Esophagus muscularis mucosa (tissue), 4 donors: ENCODE results near the gene LRMDA. TPM values are rescaled to one million over a fixed set of nuclear protein-coding genes. Genes with fewer than 3 reads are reported as not detected.
A peak's percentile ranks its signal among the peaks of the same experiment; 100 is the strongest.

Experiments
- DNase-seq: peaks from one replicate; pipeline ENCODE4 v3.0.0-alpha.2; 2017; ENCODE audit errors: extremely low spot score
- H3K27ac ChIP-seq, 4 donors: fragments of 200-600 bp; sonication (generic); replicated peaks in 1 of 4; 1 replicate in 3 of 4; 2 replicates in 1 of 4; pipeline ENCODE4 v1.5.1; 2016 to 2019; ENCODE audit warnings: mild to moderate bottlenecking in 1 of 4
- H3K27me3 ChIP-seq, 4 donors: fragments of 200-600 bp; sonication (generic); one replicate each; pipeline versions ENCODE4 v1.5.1 to v1.6.0; 2016 to 2019
- H3K36me3 ChIP-seq, 4 donors: fragments of 200-600 bp; sonication (generic); one replicate each; pipeline ENCODE4 v1.5.1; 2016 to 2019
- H3K4me1 ChIP-seq, 4 donors: fragments of 200-600 bp; sonication (generic); one replicate each; pipeline ENCODE4 v1.5.1; 2016 to 2019
- H3K4me3 ChIP-seq, 4 donors: fragments of 200-600 bp; sonication (generic); 1 replicate in 2 of 4; 2 replicates in 2 of 4; pipeline ENCODE4 v1.5.1; 2016 to 2019; ENCODE audit warnings: mild to moderate bottlenecking in 4 of 4, moderate library complexity in 1 of 4
- H3K9me3 ChIP-seq, 4 donors: fragments of 200-600 bp; sonication (generic); 1 replicate in 3 of 4; 2 replicates in 1 of 4; pipeline ENCODE4 v1.5.1; 2016 to 2019
- CTCF ChIP-seq, 3 experiments: fragments of 200-600 bp in 2 of 3; fragments of 450-650 bp in 1 of 3; sonication (generic) in 2 of 3; IDR thresholded peaks; one replicate each; pipeline ENCODE4 v1.5.1; 2017 to 2019; ENCODE audit warnings: antibody characterized with exemption in 3 of 3, mild to moderate bottlenecking in 2 of 3, moderate library complexity in 1 of 3
- EP300 ChIP-seq: sonication (generic); formaldehyde crosslinking; IDR thresholded peaks from one replicate; pipeline ENCODE4 v1.6.1; 2017; ENCODE audit warnings: antibody characterized with exemption
- POLR2A ChIP-seq: fragments of 450-650 bp; IDR thresholded peaks from one replicate; pipeline ENCODE4 v1.6.1; 2017; ENCODE audit warnings: antibody characterized with exemption, moderate library complexity, mild to moderate bottlenecking, low read depth
- POLR2AphosphoS5 ChIP-seq, 2 donors: sonication (generic); formaldehyde crosslinking; IDR thresholded peaks; one replicate each; pipeline ENCODE4 v1.6.1; 2017; ENCODE audit warnings: antibody characterized with exemption in 2 of 2
- WGBS: methylation state at CpG from one replicate; pipeline ENCODE4 v1.1.5; 2018; 5-methylcytosine and 5-hydroxymethylcytosine counted together
- intact Hi-C: fragments of 100-400 bp; cut with DNase I; formaldehyde crosslinking; loops from one replicate; pipeline ENCODE4 v1.15.1; 2023
- total RNA-seq, 4 donors: library from RNA; depleted of rRNA; stranded (reverse); fragments of >200 nt; gene quantifications; one replicate each; pipeline versions ENCODE4 v1.1.0 to v1.2.1, GENCODE V29; 2016

Gene LRMDA
- total RNA-seq, 4 donors from 2014 or later: 14.3 to 34.9 (median 26.5) TPM

DNA sequence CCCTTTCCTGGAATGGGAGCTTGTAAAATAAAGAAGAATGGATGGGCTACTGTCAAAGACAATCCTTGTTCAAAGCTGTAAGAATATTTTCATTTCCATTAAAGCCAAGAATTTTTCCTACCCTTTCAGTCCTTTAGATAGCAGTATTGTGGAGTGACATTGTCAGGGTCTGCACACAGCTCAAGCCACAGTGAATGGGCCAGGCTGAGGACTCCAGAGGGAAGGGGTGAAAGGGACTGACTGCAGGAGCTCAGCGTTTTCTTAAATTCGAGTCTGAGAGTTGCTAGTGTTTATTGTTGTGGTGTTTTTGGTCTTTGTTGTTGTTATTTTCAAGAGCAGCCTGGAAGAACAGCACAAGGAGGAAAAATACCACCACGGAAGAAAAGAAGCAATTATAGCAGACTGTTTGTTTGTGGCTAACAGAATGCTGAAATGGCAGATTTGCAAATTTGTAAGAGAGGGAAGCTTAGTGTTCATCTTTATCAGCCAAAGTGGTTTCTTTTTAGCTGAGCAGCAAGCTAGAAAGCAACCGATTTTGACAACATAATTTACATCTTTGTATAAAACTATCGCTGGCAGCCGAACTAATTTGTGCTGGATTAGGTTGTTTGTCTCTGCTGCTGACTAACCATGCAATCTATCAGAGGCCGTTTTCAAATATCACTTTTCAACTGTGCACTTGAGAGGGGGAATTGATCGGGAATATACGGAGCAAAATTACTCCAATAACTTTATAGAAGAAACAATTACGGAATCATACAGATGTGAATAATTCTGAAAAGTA is 192.1 kb downstream of the LRMDA start:
- H3K27ac ChIP-seq: no peak overlapping the region
- DNase-seq: no peak
- no peaks in the 10 kb centered on the region for H3K36me3 ChIP-seq
- intact Hi-C loops: no loop called here
- H3K4me3 ChIP-seq: peak overlapping the region in 1 of 4 donors; percentile 1
- H3K9me3 ChIP-seq: no peaks in the 10 kb centered on the region
- WGBS: 86% methylated on average over 10 of the region's 10 CpGs
- TF ChIP-seq EP300 (no peak), POLR2A (no peak), CTCF (IDR thresholded peaks at IDR 0.05) (no peak), POLR2AphosphoS5 (IDR thresholded peaks at IDR 0.05) (no peak)
- peaks cover 0 to 20% (median 0%) of the 10 kb centered on the region in 4 donors for H3K4me1 ChIP-seq
- no peaks in the 10 kb centered on the region for H3K27me3 ChIP-seq

DNA sequence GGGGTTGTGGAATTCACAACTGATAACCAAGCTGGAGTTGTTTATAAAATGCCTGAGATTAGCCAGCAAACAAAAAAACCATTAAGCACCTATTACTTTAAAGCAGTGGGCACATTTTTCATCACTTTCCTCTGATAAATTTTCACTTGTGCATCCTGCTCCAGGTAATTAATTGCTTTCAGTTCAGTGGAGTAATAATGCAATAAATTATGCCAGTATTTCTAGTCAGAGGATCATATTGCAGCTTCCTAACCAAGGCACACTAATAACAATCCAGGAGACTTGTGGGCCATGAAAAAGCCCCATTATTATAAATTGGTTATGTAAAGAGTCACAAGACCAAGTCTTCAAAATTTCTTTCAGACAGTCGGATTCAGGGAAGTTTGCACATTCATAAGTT is 193.2 kb downstream of the LRMDA start:
- H3K9me3 ChIP-seq: no peaks in the 10 kb centered on the region
- intact Hi-C loops: no loop called here
- peaks cover 0 to 20% (median 0%) of the 10 kb centered on the region in 4 donors for H3K4me1 ChIP-seq
- no peaks in the 10 kb centered on the region for H3K36me3 ChIP-seq
- no peak for DNase-seq
- 100% methylated on average over 1 of the region's 1 CpG for WGBS
- TF ChIP-seq EP300 (no peak), POLR2AphosphoS5 (IDR thresholded peaks at IDR 0.05) (no peak), POLR2A (no peak), CTCF (IDR thresholded peaks at IDR 0.05) (no peak)
- H3K27ac ChIP-seq: no peak overlapping the region
- H3K27me3 ChIP-seq: no peaks in the 10 kb centered on the region
- no peak overlapping the region for H3K4me3 ChIP-seq

DNA sequence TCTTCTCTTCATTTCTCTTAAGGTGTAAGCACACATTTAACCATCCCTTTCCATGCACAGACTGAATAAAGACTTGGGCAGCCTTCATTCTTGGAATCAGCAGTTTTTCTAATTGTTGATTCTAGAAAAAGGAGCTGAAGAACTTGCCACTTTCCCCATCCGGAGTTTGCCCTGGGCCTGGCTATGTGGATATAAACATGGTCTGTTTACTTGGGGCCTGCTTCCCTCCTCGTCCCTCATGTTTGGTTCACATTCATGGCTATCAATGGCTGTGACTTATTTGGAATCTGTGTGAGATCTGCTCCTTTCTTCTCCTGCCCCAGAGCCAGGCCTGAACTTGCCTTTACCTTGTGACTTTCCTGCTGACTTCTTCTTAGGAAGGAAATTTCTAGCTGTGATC is 199.3 kb downstream of the LRMDA start:
- H3K9me3 ChIP-seq: no peaks in the 10 kb centered on the region
- H3K36me3 ChIP-seq: no peaks in the 10 kb centered on the region
- no peak overlapping the region for H3K4me3 ChIP-seq
- TF ChIP-seq CTCF (IDR thresholded peaks at IDR 0.05) (no peak), POLR2A (no peak), POLR2AphosphoS5 (IDR thresholded peaks at IDR 0.05) (no peak)
- no peak overlapping the region for H3K27ac ChIP-seq
- intact Hi-C loops: no loop called here
- DNase-seq: no peak
- no peaks in the 10 kb centered on the region for H3K27me3 ChIP-seq
- 89% methylated on average over 2 of the region's 2 CpGs for WGBS
- H3K4me1 ChIP-seq: peaks cover 0 to 6% (median 3%) of the 10 kb centered on the region in 4 donors

DNA sequence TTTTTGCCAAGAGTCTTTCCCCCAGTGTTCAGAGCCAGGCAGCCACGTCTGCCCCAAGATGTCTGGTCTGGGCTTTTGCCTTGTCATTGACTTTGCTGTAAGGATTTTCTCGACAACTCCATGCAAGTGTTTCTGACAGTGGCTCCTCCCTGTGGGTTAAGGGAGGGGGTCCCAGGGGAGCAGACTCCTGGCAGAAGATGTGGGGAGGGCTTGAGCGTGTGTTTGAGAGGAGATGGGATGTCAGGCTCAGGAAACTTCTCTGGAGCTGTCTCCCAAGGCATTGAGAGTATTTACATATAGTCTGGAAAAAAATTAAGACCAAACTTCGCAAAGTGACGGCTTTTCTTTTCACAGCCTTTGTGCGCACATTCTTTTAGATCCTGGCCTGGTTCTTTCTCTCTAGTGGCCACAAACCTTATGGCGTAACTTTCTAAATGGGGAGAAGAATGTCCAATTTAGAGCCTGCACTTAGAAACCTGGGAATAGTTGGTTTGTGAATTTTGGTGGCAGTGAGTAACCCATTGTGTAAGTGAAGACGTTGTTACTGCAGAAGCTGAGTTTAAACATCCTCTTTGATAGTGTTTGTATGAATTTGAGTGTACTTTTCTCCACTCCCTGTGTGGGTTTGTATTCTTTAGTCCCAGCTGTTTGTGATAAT is 201.5 kb downstream of the LRMDA start:
- TF ChIP-seq EP300 (no peak), POLR2AphosphoS5 (IDR thresholded peaks at IDR 0.05) (peak in 1 of 2 donors; percentile 40)
- H3K27ac ChIP-seq: peak overlapping the region; percentile 39 to 69 (median 66)
- no peaks in the 10 kb centered on the region for H3K36me3 ChIP-seq
- H3K9me3 ChIP-seq: no peaks in the 10 kb centered on the region
- no peaks in the 10 kb centered on the region for H3K27me3 ChIP-seq
- WGBS: 64% methylated on average over 8 of the region's 8 CpGs
- no peak overlapping the region for H3K4me3 ChIP-seq
- DNase-seq: no peak
- intact Hi-C loops: no loop called here
- H3K4me1 ChIP-seq: peaks cover 0 to 6% (median 3%) of the 10 kb centered on the region in 4 donors

DNA sequence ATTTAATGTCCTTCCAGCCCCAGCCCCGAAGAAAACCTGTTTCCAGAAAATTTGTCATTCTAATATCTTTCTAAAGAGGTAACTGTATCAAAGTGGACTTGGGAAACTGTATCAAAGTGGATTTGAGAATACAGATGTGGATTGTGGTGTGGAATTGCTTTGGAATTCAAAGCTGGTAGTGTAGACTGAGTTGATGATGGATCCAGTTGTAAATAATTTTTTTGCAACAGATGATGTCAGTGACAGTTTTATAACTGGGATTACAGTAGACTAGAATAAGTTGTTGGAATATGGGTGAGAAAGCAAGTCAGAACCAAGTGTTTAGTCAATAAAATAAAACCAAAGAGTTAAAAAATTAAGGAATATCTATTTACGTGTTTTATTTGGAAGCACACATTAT is 202.1 kb downstream of the LRMDA start:
- no peak for DNase-seq
- H3K9me3 ChIP-seq: no peaks in the 10 kb centered on the region
- H3K4me1 ChIP-seq: peaks cover 0 to 6% (median 3%) of the 10 kb centered on the region in 4 donors
- WGBS: 77% methylated on average over 2 of the region's 2 CpGs
- peak overlapping the region in 2 of 4 donors; percentile 62 to 69 for H3K27ac ChIP-seq
- no peak for TF ChIP-seq EP300
- no peak for TF ChIP-seq CTCF (IDR thresholded peaks at IDR 0.05)
- TF ChIP-seq POLR2A: no peak
- no peak for TF ChIP-seq POLR2AphosphoS5 (IDR thresholded peaks at IDR 0.05)
- H3K4me3 ChIP-seq: no peak overlapping the region
- no peaks in the 10 kb centered on the region for H3K36me3 ChIP-seq
- intact Hi-C loops: no loop called here
- H3K27me3 ChIP-seq: no peaks in the 10 kb centered on the region
